Measurements from ENCODE around the gene ZNF414.
"Not testable (repeated sequence)": the region's sequence is repeated elsewhere in the genome, so short reads cannot be mapped to it uniquely, and the experiment has no call there.

The ZNF414 gene

GRCh38 chr19:8515317-8515716, 1.4 kb upstream of the ZNF414 start:
- H3K4me3 ChIP-seq (ENCODE audit: low read depth, low read length) = no peak overlapping the region
- ChIA-PET CTCF (interaction anchor here (1.8 to 4.9 kb wide), 2 partner anchors 10 to 161 kb away, joined by 8 to 41 read pairs; no protein-coding TSS in a partner anchor), POLR2A (interaction anchor here (2.1 kb wide), 1 partner anchor 11 kb away, joined by 22 read pairs; no protein-coding TSS in a partner anchor)
- TF ChIP-seq CTCF (IDR thresholded peaks at IDR 0.05; ENCODE audit: insufficient read depth, low read length, missing control alignments) = no peak
- DNase-seq (ENCODE audit: low read depth, low spot score) = no peak

- ChIA-PET POLR2A (interaction anchor here (1.0 to 2.1 kb wide), 6 partner anchors 9 to 594 kb away, joined by 3 to 22 read pairs (median 6); partner anchors contain the start of gene ANGPTL4), CTCF (interaction anchor here (1.2 to 4.9 kb wide), 5 partner anchors 9 to 160 kb away, joined by 4 to 41 read pairs (median 5); partner anchors contain the start of gene MARCHF2)
- peak overlapping the region; percentile 79 for H3K4me3 ChIP-seq (ENCODE audit: low read depth, low read length)
- DNase-seq (ENCODE audit: low read depth, low spot score) = not testable (repeated sequence)
These were observed 590 bp upstream of the ZNF414 start for GRCh38 chr19:8514505-8515009.

- ChIA-PET CTCF (interaction anchor here (0.8 to 4.9 kb wide), 9 partner anchors 9 to 159 kb away, joined by 3 to 41 read pairs (median 5); partner anchors contain the start of gene MARCHF2), POLR2A (interaction anchor here (0.6 to 2.1 kb wide), 10 partner anchors 9 to 150 kb away, joined by 3 to 22 read pairs (median 4); partner anchors contain the start of genes ANGPTL4 and MARCHF2)
- DNase-seq (ENCODE audit: low read depth, low spot score) = no peak
- TF ChIP-seq CTCF (IDR thresholded peaks at IDR 0.05; ENCODE audit: insufficient read depth, low read length, missing control alignments) = no peak
- peak overlapping the region; percentile 79 for H3K4me3 ChIP-seq (ENCODE audit: low read depth, low read length)
These were observed 806 bp downstream of the ZNF414 start for GRCh38 chr19:8513036-8513686.

GRCh38 chr19:8512115-8512967, 1.6 kb downstream of the ZNF414 start:
- TF ChIP-seq CTCF (IDR thresholded peaks at IDR 0.05; ENCODE audit: insufficient read depth, low read length, missing control alignments) = no peak
- no peak overlapping the region for H3K4me3 ChIP-seq (ENCODE audit: low read depth, low read length)
- ChIA-PET POLR2A (no interaction called here), CTCF (interaction anchor here (1.3 to 4.9 kb wide), 2 partner anchors 68 to 158 kb away, joined by 5 to 41 read pairs; no protein-coding TSS in a partner anchor)
- DNase-seq (ENCODE audit: low read depth, low spot score) = no peak

- POLR2A ChIA-PET = no interaction called here
- no peak overlapping the region for H3K4me3 ChIP-seq (ENCODE audit: low read depth, low read length)
- CTCF ChIA-PET = interaction anchor here (4.9 kb wide), 1 partner anchor 157 kb away, joined by 41 read pairs; no protein-coding TSS in a partner anchor
- no peak for TF ChIP-seq CTCF (IDR thresholded peaks at IDR 0.05; ENCODE audit: insufficient read depth, low read length, missing control alignments)
- no peak for DNase-seq (ENCODE audit: low read depth, low spot score)
These were observed 2.3 kb downstream of the ZNF414 start for GRCh38 chr19:8511573-8512101.

GRCh38 chr19:8510589-8511115, 3.3 kb downstream of the ZNF414 start:
- TF ChIP-seq CTCF (IDR thresholded peaks at IDR 0.05; ENCODE audit: insufficient read depth, low read length, missing control alignments) = no peak
- CTCF ChIA-PET = interaction anchor here (8.4 kb wide), 1 partner anchor 157 kb away, joined by 86 read pairs; no protein-coding TSS in a partner anchor
- POLR2A ChIA-PET = no interaction called here
- no peak for DNase-seq (ENCODE audit: low read depth, low spot score)
- H3K4me3 ChIP-seq (ENCODE audit: low read depth, low read length) = no peak overlapping the region
